NCI-H2029 (cell line): ENCODE measurements around the gene RUNX2.

ENCODE experiments used
- DNase-seq: peaks from one replicate; lab custom pipeline; 2025; lab: John Stamatoyannopoulos, UW

The RUNX2 gene

DNA sequence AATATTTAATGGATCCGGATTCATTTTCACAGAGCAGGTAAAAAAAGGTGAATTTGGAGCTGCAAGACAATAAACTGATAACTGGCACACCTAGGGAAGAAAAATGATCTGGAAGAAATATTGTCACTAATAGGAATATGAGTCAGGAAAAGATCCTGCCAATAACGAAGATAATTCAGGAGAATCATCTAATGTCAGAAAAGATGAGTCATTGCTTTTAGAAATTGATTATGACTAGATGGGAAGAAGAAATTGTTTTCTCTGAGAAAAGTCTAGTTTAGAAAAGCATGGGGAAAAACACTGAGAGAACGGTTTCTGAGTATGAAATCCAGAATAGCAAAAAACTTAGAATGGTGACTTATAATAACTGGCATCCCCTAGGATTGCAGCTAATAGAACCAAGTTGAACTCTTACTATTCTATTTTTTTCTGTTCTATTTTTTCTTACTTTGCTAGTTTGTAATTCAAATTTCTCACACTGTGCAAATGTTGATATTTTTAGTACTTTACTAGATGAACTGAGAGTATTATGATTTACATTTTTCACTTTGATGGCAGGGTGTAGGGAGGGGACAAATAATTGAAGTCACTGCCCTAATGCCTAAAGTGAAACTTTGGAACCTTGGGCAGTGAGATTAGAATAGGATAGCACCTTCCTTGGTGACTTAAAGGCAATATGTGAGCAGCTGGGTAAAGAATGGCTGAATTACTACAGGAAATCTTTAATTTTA lies 87.8 kb downstream of the RUNX2 start:
- DNase-seq: no peak

- DNase-seq: no peak
These were observed 88.6 kb downstream of the RUNX2 start for GRCh38 chr6:45416700-45417099.

GRCh38 chr6:45417436-45417835 lies 89.3 kb downstream of the RUNX2 start:
- DNase-seq: no peak

DNA sequence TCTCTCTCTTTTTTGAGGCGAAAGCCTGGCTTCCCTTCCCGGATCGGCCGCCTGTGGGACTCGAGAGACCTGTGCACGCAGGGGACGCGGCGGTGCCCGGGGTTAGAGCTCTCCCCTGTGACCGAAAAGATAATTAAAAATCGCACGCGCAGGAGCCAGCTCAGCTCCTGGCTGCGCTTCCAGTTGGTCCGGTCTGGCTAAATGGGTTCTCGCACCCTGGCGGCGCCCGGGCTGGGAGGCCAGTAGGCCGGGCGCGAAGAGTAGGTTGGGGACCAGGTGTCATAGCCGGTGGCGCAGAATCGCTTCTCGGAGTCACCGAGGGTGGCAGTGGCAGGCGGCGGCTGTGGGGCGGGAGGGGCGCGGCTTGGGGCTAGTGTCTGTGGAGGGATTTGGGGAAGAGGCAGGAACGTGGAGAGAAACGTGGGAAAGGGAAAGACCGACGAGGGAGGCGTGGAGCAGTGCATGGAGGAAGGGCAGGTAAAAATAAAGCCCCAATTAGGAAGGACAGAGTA lies 91.5 kb downstream of the RUNX2 start:
- no peak for DNase-seq

GRCh38 chr6:45420083-45420908 lies 92.2 kb downstream of the RUNX2 start:
- no peak for DNase-seq

DNA sequence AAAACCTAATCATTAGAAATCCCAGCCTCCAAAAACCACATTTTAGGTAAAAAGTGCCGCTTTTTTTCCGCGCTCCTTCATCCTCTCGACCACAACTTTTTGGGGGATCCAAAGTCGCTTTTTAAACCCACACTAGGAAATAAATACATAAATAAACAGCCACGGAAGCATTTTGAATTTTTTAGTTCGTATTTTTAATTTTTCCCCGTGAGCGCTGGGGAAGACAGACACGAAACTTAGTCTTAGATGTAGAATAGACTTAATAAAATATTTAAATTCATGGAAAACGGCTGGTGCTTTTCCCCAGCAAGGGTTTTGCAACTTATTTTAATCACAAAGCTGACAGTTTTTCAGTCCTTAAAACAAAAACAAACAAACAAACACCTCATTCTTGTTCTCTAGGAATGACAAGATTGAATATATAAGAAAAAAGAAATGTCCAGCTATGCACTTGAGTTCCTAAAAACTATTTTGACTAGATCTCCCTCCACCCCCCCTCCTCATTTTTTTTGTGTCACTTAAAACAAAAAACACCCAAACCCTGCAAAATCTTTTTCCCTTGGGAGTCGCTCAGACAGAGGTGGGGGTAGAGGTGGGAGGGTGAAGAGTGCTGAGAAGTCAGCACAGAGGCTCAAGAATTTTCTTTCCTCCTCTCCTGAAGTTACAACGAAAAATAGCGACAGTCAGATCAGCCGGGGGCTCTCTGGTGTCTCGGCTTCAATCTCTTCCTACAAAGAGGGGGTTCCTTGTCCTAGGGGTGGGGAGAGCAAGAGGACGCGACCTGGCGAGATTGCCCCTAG lies 93.0 kb downstream of the RUNX2 start:
- DNase-seq: no peak

DNA sequence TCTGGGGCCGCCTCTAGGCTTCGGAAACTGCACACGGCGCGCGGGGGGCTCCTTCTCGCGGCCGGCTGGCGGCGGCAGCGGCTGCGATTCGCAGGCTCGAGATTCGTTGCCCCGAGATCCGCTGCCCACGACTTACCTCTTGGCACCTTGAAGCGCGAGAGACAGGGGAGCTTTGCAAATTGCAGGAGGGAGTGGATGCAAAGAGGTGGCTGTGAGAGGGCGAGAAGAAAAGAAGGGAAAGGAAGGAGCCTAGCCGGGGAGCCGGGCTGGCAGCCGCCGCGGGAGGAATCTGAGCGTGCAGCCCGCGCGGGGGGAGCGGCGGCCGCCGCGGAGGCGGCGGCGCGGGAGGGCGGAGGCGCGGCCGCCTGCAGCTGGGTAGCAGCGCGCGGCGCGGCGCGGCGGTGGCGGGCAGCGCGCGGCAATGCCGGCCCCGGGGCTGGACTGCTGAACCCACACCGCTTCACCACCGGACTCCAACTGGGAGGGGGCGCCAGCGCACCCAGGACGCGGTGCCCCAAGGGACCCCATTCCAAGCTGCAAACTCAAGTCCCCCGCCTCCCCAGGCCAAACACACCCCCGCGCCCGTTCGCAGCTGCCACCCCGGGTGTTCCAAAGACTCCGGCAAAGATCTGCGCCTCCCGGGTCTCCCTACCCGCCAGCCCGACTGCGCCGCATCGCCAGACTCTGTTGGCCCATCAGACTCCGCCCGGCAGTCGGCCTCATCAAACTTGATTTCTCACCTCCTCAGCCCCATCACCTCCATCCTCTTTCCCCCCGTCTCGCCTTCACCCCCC lies 93.8 kb downstream of the RUNX2 start:
- peak; percentile 21 for DNase-seq

GRCh38 chr6:45422503-45423110 lies 94.5 kb downstream of the RUNX2 start:
- peak; percentile 21 for DNase-seq

DNA sequence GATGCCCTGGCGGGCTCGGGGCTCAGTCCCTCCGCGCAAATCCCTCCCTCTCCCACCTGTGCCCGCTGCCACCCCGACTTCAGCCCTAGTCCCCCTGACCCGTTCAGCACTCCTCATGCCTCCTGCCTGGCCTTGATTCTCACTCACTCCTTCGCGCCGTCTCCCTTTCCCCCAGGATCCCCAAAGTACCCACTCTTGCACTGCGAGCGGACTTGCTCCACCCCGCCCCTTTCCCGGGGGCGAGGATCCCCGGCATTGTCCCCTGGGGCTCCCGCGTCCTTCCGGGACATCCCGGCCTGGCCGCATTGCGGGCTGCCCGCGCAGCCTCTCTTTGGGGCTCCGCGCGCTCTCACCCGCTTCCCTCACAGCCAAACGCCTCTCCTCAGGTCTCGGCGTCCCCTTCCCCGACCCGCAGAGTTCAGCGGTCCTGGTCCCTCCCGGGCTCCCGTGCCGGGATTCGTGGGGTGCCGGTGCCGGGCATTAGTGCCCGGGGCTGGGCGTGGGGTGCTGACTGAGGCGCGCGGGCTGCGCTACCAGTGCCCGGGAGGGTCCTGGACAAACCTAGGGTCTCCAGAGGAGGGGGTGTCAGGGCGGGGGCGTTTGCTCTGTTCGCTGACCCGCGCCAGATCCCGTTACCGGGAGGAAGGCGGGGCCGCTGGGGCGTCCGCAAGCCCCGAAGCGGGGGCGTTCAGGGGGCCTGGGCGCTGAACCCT lies 95.1 kb downstream of the RUNX2 start:
- no peak for DNase-seq

DNA sequence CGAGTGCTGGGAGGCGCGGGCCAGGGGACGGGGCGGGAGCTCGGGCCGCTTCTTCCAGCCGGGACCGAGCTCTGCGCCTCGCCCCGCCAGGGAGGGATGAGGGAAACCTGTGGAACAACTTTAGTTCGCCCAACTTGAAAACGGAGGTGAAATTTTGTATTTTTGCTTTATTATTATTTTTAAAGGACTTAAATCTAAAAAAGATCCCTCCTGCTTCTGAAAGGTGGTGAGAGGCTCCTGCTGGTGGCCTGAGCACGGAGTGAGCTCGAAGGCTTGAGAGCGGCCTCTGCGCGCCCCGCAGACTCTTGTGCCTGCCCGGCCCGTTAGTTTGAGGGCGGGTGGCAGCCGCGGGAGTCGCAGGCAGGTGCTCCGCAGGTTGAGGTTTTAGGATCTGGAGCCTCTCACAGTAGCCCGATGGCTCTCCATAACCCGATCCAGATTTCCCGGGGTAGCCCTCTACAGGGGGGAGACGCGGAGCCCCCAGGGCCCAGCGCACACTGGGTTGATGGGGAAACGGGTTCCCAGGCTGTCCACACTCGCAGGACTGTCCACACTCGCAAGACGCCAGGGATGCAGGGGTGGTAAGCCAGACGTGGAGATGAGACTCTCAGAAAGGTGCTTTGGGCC lies 95.8 kb downstream of the RUNX2 start:
- DNase-seq: no peak

- no peak for DNase-seq
These were observed 96.3 kb downstream of the RUNX2 start for GRCh38 chr6:45424451-45424861.

GRCh38 chr6:45426251-45426650 lies 98.1 kb downstream of the RUNX2 start:
- DNase-seq: no peak

DNA sequence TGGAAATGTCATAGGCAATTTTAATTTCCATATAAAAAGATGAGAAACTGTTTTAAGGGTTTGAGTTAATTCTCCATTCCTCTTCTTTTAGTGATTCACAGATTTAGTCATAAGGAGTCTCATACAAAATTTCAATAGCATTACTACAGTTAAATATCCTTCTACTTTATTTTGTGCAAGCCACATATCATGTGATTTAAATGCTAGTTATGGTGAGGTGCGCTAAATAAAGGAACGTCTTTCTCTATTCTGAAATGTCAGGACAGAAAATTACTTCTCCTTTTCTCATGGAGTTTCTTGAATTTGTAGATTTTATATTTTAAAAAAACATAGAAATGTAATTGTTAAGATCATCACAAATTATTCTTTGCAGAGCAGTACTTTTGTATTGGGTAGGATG lies 99.6 kb downstream of the RUNX2 start:
- DNase-seq: no peak

DNA sequence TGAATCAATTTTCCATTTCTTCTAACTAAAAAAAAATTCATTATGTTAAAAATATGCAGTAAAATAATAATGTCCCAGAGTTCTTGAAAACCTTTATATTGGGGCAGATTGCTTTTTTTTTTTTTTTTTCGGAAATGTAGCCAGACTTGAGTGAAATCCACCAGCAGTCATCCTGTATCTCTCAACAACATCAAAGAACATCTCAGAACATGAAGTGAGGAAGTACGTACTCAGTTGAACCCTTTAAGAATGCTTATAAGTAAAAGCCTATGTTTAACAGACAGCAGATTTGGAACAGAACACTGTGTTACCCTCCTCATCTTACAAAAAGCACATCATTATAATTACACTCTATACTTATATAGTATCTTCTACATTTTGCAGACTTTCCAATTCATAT lies 100.6 kb downstream of the RUNX2 start:
- no peak for DNase-seq

DNA sequence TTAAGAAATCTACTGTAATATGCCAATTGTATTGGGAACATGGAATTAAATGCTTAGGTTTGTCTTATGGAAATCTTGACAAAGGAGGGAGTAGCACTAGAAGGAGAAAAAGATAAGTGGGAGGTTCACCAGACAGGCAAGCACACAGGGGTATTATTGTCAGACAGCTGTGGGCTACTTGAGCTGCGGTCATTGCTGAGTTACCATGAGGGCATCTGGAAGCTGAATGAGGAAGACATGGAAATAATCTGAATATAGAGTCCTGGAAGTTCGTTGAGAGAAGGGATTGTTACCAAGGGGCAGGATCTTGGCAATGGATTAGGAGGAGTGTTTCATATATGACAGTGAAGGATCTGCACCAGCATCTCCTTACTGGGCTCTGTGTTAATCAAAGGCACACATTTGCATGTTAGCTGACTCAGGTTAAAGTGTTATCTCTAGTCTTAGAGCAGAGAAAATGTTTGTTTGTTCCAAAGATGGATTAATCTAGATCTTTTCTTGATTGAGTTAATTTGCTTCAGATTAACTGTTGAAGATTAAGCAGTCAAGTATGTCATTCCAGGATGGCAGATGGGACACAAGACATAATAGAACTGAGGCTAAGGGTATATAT lies 102.6 kb downstream of the RUNX2 start:
- no peak for DNase-seq

DNA sequence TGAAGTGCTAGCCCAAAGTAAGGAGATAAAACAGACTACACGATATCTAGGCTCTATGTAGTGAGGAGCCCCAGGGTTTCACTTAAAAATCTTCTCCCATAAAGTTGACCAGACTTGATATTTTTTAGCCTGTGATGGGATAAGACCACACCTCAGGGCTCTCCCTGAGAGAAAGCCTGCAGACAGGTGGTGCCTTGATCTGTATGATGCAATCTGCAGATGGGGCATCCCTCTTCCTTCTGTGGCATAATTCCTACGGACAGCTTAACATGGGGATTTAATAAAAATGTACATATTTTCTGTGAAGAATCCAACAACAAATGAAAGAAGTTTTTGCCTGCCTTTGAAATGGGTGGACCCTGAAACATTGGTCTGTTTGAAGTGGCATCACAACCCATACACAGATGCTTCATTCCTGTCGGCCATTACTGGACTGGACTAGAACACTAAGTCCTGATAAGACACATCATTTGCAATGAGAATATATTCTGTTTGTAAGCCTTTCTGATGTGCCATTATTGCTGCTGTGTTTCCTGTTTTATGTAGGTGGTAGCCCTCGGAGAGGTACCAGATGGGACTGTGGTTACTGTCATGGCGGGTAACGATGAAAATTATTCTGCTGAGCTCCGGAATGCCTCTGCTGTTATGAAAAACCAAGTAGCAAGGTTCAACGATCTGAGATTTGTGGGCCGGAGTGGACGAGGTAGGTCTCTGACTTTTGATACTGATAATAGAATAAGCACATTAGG lies 103.4 kb downstream of the RUNX2 start:
- DNase-seq: no peak

DNA sequence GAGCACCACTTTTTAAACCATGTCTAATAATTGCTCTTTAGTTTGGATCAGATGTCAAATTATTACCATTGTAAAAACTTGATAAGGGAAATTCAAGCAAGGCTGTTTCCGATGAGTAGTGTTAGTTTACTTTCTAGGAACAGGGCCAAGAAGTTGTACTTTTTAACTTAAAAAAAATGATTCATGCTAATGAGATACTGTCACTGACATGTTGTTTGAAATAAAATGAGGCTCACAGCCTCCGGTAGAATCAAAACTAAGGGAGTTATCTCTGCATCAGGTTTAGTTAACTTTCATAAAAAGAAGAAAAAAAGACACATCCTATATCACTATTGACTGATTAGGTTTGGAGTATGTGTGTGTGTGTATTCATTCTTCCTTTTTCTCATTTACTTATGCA lies 104.8 kb downstream of the RUNX2 start:
- DNase-seq: no peak

DNA sequence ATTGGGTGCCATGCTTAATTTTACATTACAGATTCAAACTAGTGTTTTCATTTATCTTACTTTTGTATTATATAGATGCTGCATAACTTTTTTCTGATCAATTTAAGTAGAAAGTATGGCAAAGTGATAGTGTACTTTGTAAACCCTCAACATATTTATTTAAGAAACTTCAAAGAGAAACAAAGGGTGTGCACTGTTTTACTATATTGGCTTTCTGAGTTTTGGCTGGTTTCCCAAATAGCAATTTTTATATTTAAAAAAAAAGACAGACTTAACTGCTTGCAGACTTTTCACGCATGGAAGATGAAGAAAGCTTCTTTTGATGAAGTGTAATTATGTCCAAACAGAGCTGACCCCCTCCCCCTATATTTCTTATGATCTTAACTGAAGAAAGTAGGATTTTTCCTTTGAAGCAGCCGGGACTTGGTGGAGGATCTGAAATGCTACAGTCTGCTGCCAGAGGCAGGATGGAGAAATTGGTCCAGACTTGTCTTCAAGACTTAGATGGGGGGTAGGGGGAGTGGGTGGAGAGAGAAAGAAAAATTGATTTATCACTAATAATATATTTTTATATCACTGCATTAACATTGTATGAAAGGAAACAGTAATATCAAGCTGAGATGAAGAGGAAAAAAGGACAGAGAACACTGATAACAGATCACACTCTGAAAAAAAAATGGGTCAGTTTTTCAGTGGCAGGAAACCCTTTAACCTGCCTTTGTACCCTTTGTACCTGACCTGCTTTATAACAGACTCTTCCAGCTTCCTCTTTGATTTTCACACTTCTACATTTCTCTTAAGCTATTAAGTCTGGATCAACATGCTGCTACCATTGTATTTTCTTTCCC lies 105.6 kb downstream of the RUNX2 start:
- no peak for DNase-seq
